Sigmoid colon (tissue), 7 donors: ENCODE measurements around the gene CHPF. TPM values are rescaled to one million over a fixed set of nuclear protein-coding genes. Genes with fewer than 3 reads are reported as not detected.

Experiments
- DNase-seq: peaks from one replicate; pipeline ENCODE4 v3.0.0-alpha.2; 2019
- H3K27ac ChIP-seq, 4 donors: fragments of 200-600 bp; sonication (generic); one replicate each; pipeline ENCODE4 v1.5.1; 2016 to 2019; ENCODE audit warnings: mild to moderate bottlenecking in 1 of 4
- H3K27me3 ChIP-seq, 3 donors: fragments of 200-600 bp; sonication (generic); one replicate each; pipeline ENCODE4 v1.5.1; 2019; ENCODE audit warnings: mild to moderate bottlenecking in 1 of 3
- H3K36me3 ChIP-seq, 4 donors: fragments of 200-600 bp; sonication (generic); one replicate each; pipeline ENCODE4 v1.5.1; 2016 to 2019
- H3K4me1 ChIP-seq, 4 donors: fragments of 200-600 bp; sonication (generic); one replicate each; pipeline ENCODE4 v1.5.1; 2017 to 2019
- H3K4me3 ChIP-seq, 4 donors: fragments of 200-600 bp; sonication (generic); one replicate each; pipeline ENCODE4 v1.5.1; 2017 to 2019; ENCODE audit warnings: mild to moderate bottlenecking in 2 of 4, moderate library complexity in 1 of 4
- H3K9me3 ChIP-seq, 4 donors: fragments of 200-600 bp in 3 of 4; sonication (generic) in 3 of 4; one replicate each; pipeline versions ENCODE4 v1.5.1 to v1.6.1; 2013 to 2019
- EP300 ChIP-seq, 4 donors: sonication (generic); formaldehyde crosslinking; IDR thresholded peaks; one replicate each; pipeline ENCODE4 v1.6.1; 2017; ENCODE audit warnings: antibody characterized with exemption in 4 of 4
- POLR2A ChIP-seq, 2 donors: fragments of 450-650 bp; IDR thresholded peaks; one replicate each; pipeline ENCODE4 v1.6.1; 2016; ENCODE audit warnings: antibody characterized with exemption in 2 of 2, mild to moderate bottlenecking in 2 of 2, moderate library complexity in 2 of 2
- POLR2AphosphoS5 ChIP-seq, 4 donors: sonication (generic); formaldehyde crosslinking; IDR thresholded peaks; one replicate each; pipeline ENCODE4 v1.6.1; 2017; ENCODE audit warnings: antibody characterized with exemption in 4 of 4
- WGBS, 2 donors: extraction: QIAGEN DNeasy Blood & Tissue Kit; methylation state at CpG; one replicate each; pipeline ENCODE4 v1.1.7; 2013; 5-methylcytosine and 5-hydroxymethylcytosine counted together
- intact Hi-C: fragments of 100-400 bp; cut with DNase I; formaldehyde crosslinking; loops from one replicate; pipeline ENCODE4 v1.15.1; 2023
- polyA plus RNA-seq, 3 donors: library from polyadenylated mRNA; stranded (reverse); fragments of 200-250 nt; gene quantifications; one replicate each; pipeline ENCODE4 v1.2.3, GENCODE V29; 2013
- total RNA-seq, 4 donors: library from RNA; depleted of rRNA; stranded (reverse); fragments of >200 nt; gene quantifications; one replicate each; pipeline ENCODE4 v1.1.0, GENCODE V29; 2016
- TF ChIP-seq, protein P1 (sequence below), 4 experiments: fragments of 450-650 bp in 3 of 4; fragments of 200-600 bp in 1 of 4; IDR thresholded peaks; one replicate each; pipeline ENCODE4 v1.5.1; 2016 to 2019; ENCODE audit warnings: antibody characterized with exemption in 4 of 4, mild to moderate bottlenecking in 3 of 4, moderate library complexity in 2 of 4
- donor health status: healthy with polysubstance abuse.
- donor health status: Bipolar disorder and iron deficiency.
- donor health status: healthy.

CHPF gene
- total and polyA plus RNA-seq, 7 donors: 5.5 to 39.1 (median 21.3) TPM

DNA sequence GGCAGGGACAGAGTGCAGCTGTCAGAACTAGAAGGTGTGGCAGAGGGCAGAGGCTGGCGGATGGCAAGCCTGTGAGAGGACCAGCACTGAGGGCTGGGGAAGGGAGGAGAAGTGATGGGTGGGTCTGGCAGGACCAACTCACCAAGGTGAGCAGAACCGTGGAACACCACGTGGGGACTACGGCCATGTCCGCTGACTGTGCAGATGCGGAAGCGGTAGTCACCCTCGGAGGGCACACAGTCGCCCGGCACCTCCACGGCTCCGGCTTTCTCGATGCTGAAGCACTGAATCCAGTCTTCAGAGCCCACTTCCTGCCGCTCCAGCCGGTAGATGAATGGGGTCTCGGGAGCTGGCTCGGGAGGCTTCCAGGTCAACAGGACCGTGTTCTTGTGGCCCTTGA lies 23.5 kb upstream of the CHPF start:
- H3K4me3 ChIP-seq: no peak overlapping the region
- H3K27me3 ChIP-seq: no peaks in the 10 kb centered on the region
- TF ChIP-seq POLR2AphosphoS5 (IDR thresholded peaks at IDR 0.05) (no peak), EP300 (IDR thresholded peaks at IDR 0.05) (no peak), POLR2A (IDR thresholded peaks at IDR 0.05) (no peak)
- TF ChIP-seq, protein P1, sequence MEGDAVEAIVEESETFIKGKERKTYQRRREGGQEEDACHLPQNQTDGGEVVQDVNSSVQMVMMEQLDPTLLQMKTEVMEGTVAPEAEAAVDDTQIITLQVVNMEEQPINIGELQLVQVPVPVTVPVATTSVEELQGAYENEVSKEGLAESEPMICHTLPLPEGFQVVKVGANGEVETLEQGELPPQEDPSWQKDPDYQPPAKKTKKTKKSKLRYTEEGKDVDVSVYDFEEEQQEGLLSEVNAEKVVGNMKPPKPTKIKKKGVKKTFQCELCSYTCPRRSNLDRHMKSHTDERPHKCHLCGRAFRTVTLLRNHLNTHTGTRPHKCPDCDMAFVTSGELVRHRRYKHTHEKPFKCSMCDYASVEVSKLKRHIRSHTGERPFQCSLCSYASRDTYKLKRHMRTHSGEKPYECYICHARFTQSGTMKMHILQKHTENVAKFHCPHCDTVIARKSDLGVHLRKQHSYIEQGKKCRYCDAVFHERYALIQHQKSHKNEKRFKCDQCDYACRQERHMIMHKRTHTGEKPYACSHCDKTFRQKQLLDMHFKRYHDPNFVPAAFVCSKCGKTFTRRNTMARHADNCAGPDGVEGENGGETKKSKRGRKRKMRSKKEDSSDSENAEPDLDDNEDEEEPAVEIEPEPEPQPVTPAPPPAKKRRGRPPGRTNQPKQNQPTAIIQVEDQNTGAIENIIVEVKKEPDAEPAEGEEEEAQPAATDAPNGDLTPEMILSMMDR (IDR thresholded peaks at IDR 0.05): no peak
- H3K27ac ChIP-seq: no peak overlapping the region
- no peaks in the 10 kb centered on the region for H3K9me3 ChIP-seq
- intact Hi-C loops: no loop called here
- no peak for DNase-seq
- peaks cover 0 to 15% (median 13%) of the 10 kb centered on the region in 4 donors for H3K4me1 ChIP-seq
- peaks cover 0 to 35% (median 3%) of the 10 kb centered on the region in 4 donors for H3K36me3 ChIP-seq
- WGBS, 2 donors: 95 to 96% methylated on average over 18 of the region's 18 CpGs

DNA sequence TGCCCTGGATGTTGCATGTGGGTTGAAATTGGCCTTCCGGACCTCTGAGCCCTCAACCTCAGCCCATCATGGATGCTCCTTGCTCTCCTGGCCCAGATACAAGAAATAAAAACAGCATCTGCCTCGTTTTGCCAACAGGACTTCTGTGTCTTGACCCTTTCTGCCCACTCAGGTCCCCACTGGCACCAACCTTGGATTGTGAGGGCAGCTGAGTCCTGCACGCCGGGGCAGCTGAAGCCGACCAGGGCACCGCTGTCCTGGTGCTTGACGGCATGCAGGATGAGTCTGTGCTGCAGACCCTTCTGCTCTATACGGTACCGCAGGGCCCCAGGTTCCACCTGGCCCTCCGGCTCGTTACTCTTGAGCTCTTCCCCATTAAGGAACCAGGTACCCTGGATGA lies 23.0 kb upstream of the CHPF start:
- Histone ChIP-seq H3K4me3 (no peak overlapping the region), H3K36me3 (peaks cover 0 to 39% (median 4%) of the 10 kb centered on the region in 4 donors), H3K9me3 (no peaks in the 10 kb centered on the region), H3K27ac (no peak overlapping the region), H3K4me1 (peaks cover 0 to 13% (median 10%) of the 10 kb centered on the region in 4 donors), H3K27me3 (no peaks in the 10 kb centered on the region)
- DNase-seq: no peak
- intact Hi-C loops: no loop called here
- no peak for TF ChIP-seq EP300 (IDR thresholded peaks at IDR 0.05)
- TF ChIP-seq POLR2AphosphoS5 (IDR thresholded peaks at IDR 0.05): no peak
- no peak for TF ChIP-seq POLR2A (IDR thresholded peaks at IDR 0.05)
- TF ChIP-seq, protein P1 (IDR thresholded peaks at IDR 0.05): no peak
- WGBS, 2 donors: 89 to 91% methylated on average over 11 of the region's 11 CpGs

DNA sequence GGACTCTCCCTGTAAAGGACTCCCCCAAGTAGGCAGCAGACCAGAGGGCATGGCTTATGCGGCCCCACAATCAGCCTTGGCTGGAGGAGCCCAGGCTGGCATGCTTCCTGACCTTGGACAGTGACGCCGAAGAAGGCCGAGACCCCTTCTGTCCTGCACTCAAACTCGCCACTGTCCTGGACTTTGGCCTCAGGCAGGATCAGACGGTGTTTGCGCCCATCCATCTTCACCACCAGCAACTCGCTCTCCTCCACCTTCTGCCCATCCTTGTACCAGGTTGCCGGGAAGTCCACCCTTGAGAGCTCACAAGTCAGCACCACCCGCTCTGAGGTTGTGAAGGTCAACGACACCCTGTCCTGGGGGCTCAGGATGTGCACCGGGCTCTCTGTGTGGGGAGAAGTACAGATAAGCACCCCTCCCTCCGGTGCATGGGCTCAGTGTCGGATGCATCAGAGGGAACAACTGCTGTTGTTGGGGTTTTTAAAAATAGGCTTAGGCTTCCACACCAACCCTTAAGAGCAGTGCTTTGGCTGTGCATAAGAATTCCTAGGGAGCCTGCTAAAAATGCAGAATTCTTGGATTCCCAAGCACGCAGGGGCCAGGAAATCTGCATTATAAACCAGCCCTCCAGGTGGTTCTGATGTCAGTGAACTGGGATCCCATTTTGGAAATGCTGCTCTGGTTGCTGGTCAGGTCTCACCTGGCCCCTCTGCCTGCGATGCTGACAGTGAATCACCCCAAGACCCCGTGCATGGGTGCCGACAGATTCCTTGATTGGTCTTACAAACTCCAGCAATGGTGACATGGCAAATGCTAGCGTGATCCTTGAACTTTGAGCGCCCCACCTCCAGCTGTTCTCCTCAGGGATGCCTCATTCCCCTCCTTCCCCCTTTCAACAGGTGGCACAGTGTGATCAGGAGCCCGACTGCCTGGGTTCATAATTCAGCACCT lies 21.8 kb upstream of the CHPF start:
- no peak overlapping the region for H3K27ac ChIP-seq
- H3K4me1 ChIP-seq: peaks cover 0 to 10% (median 7%) of the 10 kb centered on the region in 4 donors
- peaks cover 0 to 41% (median 4%) of the 10 kb centered on the region in 4 donors for H3K36me3 ChIP-seq
- WGBS, 2 donors: 89 to 90% methylated on average over 21 of the region's 21 CpGs
- TF ChIP-seq POLR2AphosphoS5 (IDR thresholded peaks at IDR 0.05) (no peak), POLR2A (IDR thresholded peaks at IDR 0.05) (no peak), EP300 (IDR thresholded peaks at IDR 0.05) (no peak)
- TF ChIP-seq, protein P1 (IDR thresholded peaks at IDR 0.05): no peak
- DNase-seq: no peak
- H3K9me3 ChIP-seq: no peaks in the 10 kb centered on the region
- no peak overlapping the region for H3K4me3 ChIP-seq
- no peaks in the 10 kb centered on the region for H3K27me3 ChIP-seq
- intact Hi-C loops: no loop called here

DNA sequence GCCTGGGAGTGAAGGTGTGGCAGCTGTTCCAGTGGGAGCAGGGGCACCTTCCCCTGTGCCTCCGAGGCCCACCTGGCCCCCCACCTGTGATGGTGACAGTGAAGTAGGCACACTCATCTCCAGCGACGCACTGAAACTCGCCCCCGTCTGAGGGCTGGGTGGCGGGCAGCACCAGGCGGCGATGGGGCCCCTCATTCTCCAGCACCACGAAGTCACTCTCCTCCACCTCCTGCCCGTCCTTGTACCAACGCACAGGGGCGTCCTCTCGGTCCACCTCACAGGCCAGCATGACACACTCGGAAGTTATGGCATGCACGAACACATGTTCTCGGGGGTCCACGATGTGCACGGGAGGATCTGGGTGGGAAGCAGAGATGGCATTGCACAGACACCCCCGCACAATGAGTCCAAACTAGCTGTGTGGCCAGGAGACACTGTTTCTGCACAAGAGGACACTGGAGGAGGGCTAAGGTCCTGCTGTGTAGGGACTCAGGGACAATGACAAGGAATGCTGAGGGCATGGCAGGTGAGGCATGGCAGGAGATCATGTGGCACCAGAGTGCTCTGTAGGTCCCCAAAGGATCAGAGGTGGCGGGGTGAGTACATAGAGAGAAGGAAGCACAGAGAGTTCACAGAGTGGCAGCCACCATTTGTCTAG lies 19.8 kb upstream of the CHPF start:
- H3K4me1 ChIP-seq: peaks cover 0 to 5% (median 0%) of the 10 kb centered on the region in 4 donors
- no peak for DNase-seq
- H3K4me3 ChIP-seq: no peak overlapping the region
- H3K27ac ChIP-seq: no peak overlapping the region
- intact Hi-C loops: no loop called here
- TF ChIP-seq POLR2A (IDR thresholded peaks at IDR 0.05) (no peak), POLR2AphosphoS5 (IDR thresholded peaks at IDR 0.05) (no peak)
- no peaks in the 10 kb centered on the region for H3K9me3 ChIP-seq
- peaks cover 0 to 47% (median 4%) of the 10 kb centered on the region in 4 donors for H3K36me3 ChIP-seq
- WGBS, 2 donors: 92 to 94% methylated on average over 20 of the region's 20 CpGs
- H3K27me3 ChIP-seq: no peaks in the 10 kb centered on the region
